Pancreas (tissue), 10 donors: Measurements from ENCODE around the gene WNT7A. TPM values are rescaled to one million over a fixed set of nuclear protein-coding genes. Genes with fewer than 3 reads are reported as not detected.

ENCODE experiments used
- ATAC-seq, 4 donors: fragments of 200-7000 bp; cut with Tn5 transposase; one replicate each; pipeline versions ENCODE4 v1.8.0 to v1.9.1; 2020; ENCODE audit warnings: mild to moderate bottlenecking in 4 of 4, moderate library complexity in 4 of 4
- DNase-seq, 6 donors: peaks; one replicate each; pipeline ENCODE4 v3.0.0-alpha.2; 2020
- FAIRE-seq: peaks from 2 replicates; lab custom pipeline; 2012; peaks lifted over from hg19 to GRCh38; lab: Jason Lieb, UNC
- H3K27ac ChIP-seq, 4 donors: fragments of 200-600 bp; sonication (generic); 1 replicate in 3 of 4; 2 replicates in 1 of 4; pipeline versions ENCODE4 v1.5.0 to v1.8.0; 2020
- H3K27me3 ChIP-seq, 4 donors: fragments of 200-600 bp; one replicate each; pipeline ENCODE4 v1.8.0; 2021
- H3K36me3 ChIP-seq, 3 donors: fragments of 200-600 bp; sonication (generic) in 1 of 3; one replicate each; pipeline versions ENCODE4 v1.5.0 to v1.8.0; 2020 to 2021
- H3K4me1 ChIP-seq, 3 donors: fragments of 200-600 bp; one replicate each; pipeline ENCODE4 v1.8.0; 2021
- H3K4me3 ChIP-seq, 4 donors: fragments of 200-600 bp; sonication (generic) in 2 of 4; one replicate each; pipeline versions ENCODE4 v1.5.0 to v1.8.0; 2020 to 2021
- H3K9me3 ChIP-seq, 4 donors: fragments of 200-600 bp; one replicate each; pipeline ENCODE4 v1.8.0; 2021
- CTCF ChIP-seq, 4 donors: fragments of 200-600 bp; sonication (generic) in 3 of 4; IDR thresholded peaks; one replicate each; pipeline versions ENCODE4 v1.5.0 to v1.8.0; 2021; ENCODE audit warnings: antibody characterized with exemption in 4 of 4
- WGBS, 2 donors: extraction: QIAGEN DNeasy Blood & Tissue Kit; methylation state at CpG; one replicate each; pipeline ENCODE4 v1.1.7; 2013; 5-methylcytosine and 5-hydroxymethylcytosine counted together
- intact Hi-C, 3 donors: fragments of 100-400 bp; cut with DNase I; formaldehyde crosslinking; loops; one replicate each; pipeline versions ENCODE4 v1.11.1 to v1.14.2; 2022
- polyA plus RNA-seq, 2 donors: library from polyadenylated mRNA; stranded (reverse); fragments of 200-250 nt; gene quantifications; one replicate each; pipeline ENCODE4 v1.2.3, GENCODE V29; 2013
- total RNA-seq, 6 donors: library from RNA; stranded (reverse); fragmentation: NEBNext Ultra II Directional in 4 of 6; extraction: Animal tissue kit (Norgen Biotek cat#: 25700) in 4 of 6; gene quantifications; one replicate each; pipeline versions ENCODE4 v1.2.1 to v1.2.4, GENCODE V29; 2021 to 2023
- donor health status: healthy with polysubstance abuse.
- donor health status: DM: no; HTN: no; CAD: no; lungs with moderate emphysema.
- donor health status: DM: no; HTN: no; CAD: no.
- donor health status: control.
- donor health status: control.
- donor health status: Bipolar disorder and iron deficiency.
- donor health status: DM: yes; HTN: yes; CAD: no.
- donor health status: DM: no; HTN: no; CAD: no.
- donor health status: DM: no; HTN: no; CAD: no.
- donor health status: DM: yes; HTN: yes; CAD: no.

The WNT7A gene
- total and polyA plus RNA-seq, 8 donors: 0.04 to 0.31 (median 0.09) TPM; not detected in 1

- no peak for FAIRE-seq
- peaks cover 0 to under 1% (median 0%) of the 10 kb centered on the region in 4 donors for H3K27me3 ChIP-seq
- 44 to 49% methylated on average over 7 of the region's 7 CpGs for WGBS, 2 donors
Observed at GRCh38 chr3:13865581-13865980, 14.3 kb downstream of the WNT7A start.

GRCh38 chr3:13865106-13865505, 14.8 kb downstream of the WNT7A start:
- no peaks in the 10 kb centered on the region for H3K4me1 ChIP-seq
- peaks cover 0 to 3% (median 0%) of the 10 kb centered on the region in 4 donors for H3K27me3 ChIP-seq
- no peaks in the 10 kb centered on the region for H3K9me3 ChIP-seq
- WGBS, 2 donors: 58 to 61% methylated on average over 4 of the region's 4 CpGs
- H3K27ac ChIP-seq: no peak overlapping the region
- DNase-seq (no peak), ATAC-seq (no peak), FAIRE-seq (no peak)
- intact Hi-C loops: no loop called here
- TF ChIP-seq CTCF (IDR thresholded peaks at IDR 0.05): no peak
- H3K4me3 ChIP-seq: no peak overlapping the region
- no peaks in the 10 kb centered on the region for H3K36me3 ChIP-seq

More at GRCh38 chr3:13865581-13865980, 14.3 kb downstream of the WNT7A start:
- ATAC-seq (no peak), DNase-seq (no peak)
- Histone ChIP-seq H3K4me3 (no peak overlapping the region), H3K36me3 (no peaks in the 10 kb centered on the region), H3K4me1 (no peaks in the 10 kb centered on the region), H3K27ac (no peak overlapping the region), H3K9me3 (no peaks in the 10 kb centered on the region)
- intact Hi-C loops: no loop called here
- no peak for TF ChIP-seq CTCF (IDR thresholded peaks at IDR 0.05)

- no peaks in the 10 kb centered on the region for H3K4me1 ChIP-seq
- WGBS, 2 donors: 44 to 51% methylated on average over 10 of the region's 10 CpGs
- intact Hi-C loops: no loop called here
- no peak overlapping the region for H3K27ac ChIP-seq
- H3K4me3 ChIP-seq: no peak overlapping the region
- H3K9me3 ChIP-seq: no peaks in the 10 kb centered on the region
- FAIRE-seq: no peak
- ATAC-seq: no peak
- no peaks in the 10 kb centered on the region for H3K36me3 ChIP-seq
- no peak for DNase-seq
- TF ChIP-seq CTCF (IDR thresholded peaks at IDR 0.05): no peak
- H3K27me3 ChIP-seq: peaks cover 0 to 3% (median 0%) of the 10 kb centered on the region in 4 donors
Observed at GRCh38 chr3:13863965-13864595, 15.8 kb downstream of the WNT7A start.

GRCh38 chr3:13863382-13863952, 16.4 kb downstream of the WNT7A start:
- H3K9me3 ChIP-seq: no peaks in the 10 kb centered on the region
- H3K36me3 ChIP-seq: no peaks in the 10 kb centered on the region
- H3K4me1 ChIP-seq: no peaks in the 10 kb centered on the region
- no peak for DNase-seq
- no peak for TF ChIP-seq CTCF (IDR thresholded peaks at IDR 0.05)
- H3K27me3 ChIP-seq: peaks cover 0 to 3% (median 0%) of the 10 kb centered on the region in 4 donors
- FAIRE-seq: no peak
- 68 to 78% methylated on average over 6 of the region's 6 CpGs for WGBS, 2 donors
- H3K4me3 ChIP-seq: no peak overlapping the region
- ATAC-seq: no peak
- intact Hi-C loops: no loop called here
- H3K27ac ChIP-seq: no peak overlapping the region

- H3K36me3 ChIP-seq: no peaks in the 10 kb centered on the region
- intact Hi-C loops: no loop called here
- ATAC-seq (no peak), FAIRE-seq (no peak), DNase-seq (no peak)
- peaks cover 0 to 3% (median 0%) of the 10 kb centered on the region in 4 donors for H3K27me3 ChIP-seq
- no peak overlapping the region for H3K27ac ChIP-seq
- 57 to 68% methylated on average over 6 of the region's 6 CpGs for WGBS, 2 donors
- H3K4me1 ChIP-seq: no peaks in the 10 kb centered on the region
- H3K4me3 ChIP-seq: no peak overlapping the region
- no peak for TF ChIP-seq CTCF (IDR thresholded peaks at IDR 0.05)
- H3K9me3 ChIP-seq: no peaks in the 10 kb centered on the region
Observed at GRCh38 chr3:13861461-13861860, 18.4 kb downstream of the WNT7A start.
